Measurements from ENCODE around the gene TRAPPC13.

GRCh38 chr5:65624025-65624570, 729 bp upstream of the TRAPPC13 start, which contains the start of gene TRIM23:
- TF ChIP-seq EZH2phosphoT487 (IDR thresholded peaks at IDR 0.05) (no peak), CTCF (IDR thresholded peaks at IDR 0.05) (peak; percentile 13)

All from neural progenitor cell (in vitro differentiated cells).